Ishikawa (cell line): ENCODE measurements around the gene FBXL5.

Source experiments
- CEBPB ChIP-seq: IDR thresholded peaks from 2 replicates; pipeline ENCODE4 v1.6.1; 2012
- CREB1 ChIP-seq: IDR thresholded peaks from 2 replicates; pipeline ENCODE4 v1.6.1; 2012; ENCODE audit warnings: low read depth
- EGR1 ChIP-seq: IDR thresholded peaks from 2 replicates; pipeline ENCODE4 v1.6.1; 2012
- EP300 ChIP-seq: IDR thresholded peaks from 2 replicates; pipeline ENCODE4 v1.6.1; 2012; ENCODE audit warnings: borderline replicate concordance
- FOXM1 ChIP-seq: IDR thresholded peaks from 2 replicates; pipeline ENCODE4 v1.6.1; 2012; ENCODE audit warnings: low read depth, borderline replicate concordance
- NFIC ChIP-seq: IDR thresholded peaks from 2 replicates; pipeline ENCODE4 v1.6.1; 2012
- RAD21 ChIP-seq: IDR thresholded peaks from 2 replicates; pipeline ENCODE4 v1.6.1; 2012; ENCODE audit warnings: low read depth
- TAF1 ChIP-seq: IDR thresholded peaks from 2 replicates; pipeline ENCODE4 v1.6.1; 2012; ENCODE audit warnings: low read depth, mild to moderate bottlenecking
- TCF12 ChIP-seq: IDR thresholded peaks from 2 replicates; pipeline ENCODE4 v1.6.1; 2012; ENCODE audit warnings: low read depth
- TEAD4 ChIP-seq: IDR thresholded peaks from 2 replicates; pipeline ENCODE4 v1.6.1; 2012
- YY1 ChIP-seq: IDR thresholded peaks from 2 replicates; pipeline ENCODE4 v1.6.1; 2012; ENCODE audit warnings: low read depth
- ZBTB7A ChIP-seq: IDR thresholded peaks from 2 replicates; pipeline ENCODE4 v1.6.1; 2012; ENCODE audit warnings: low read depth
- TF ChIP-seq, protein P1 (sequence below): IDR thresholded peaks from 2 replicates; pipeline ENCODE4 v1.6.1; 2012
- TF ChIP-seq, protein P2 (sequence below): IDR thresholded peaks from 2 replicates; pipeline ENCODE4 v1.6.1; 2012; ENCODE audit warnings: low read depth, mild to moderate bottlenecking
- TF ChIP-seq, protein P3 (sequence below): IDR thresholded peaks from 2 replicates; pipeline ENCODE4 v1.6.1; 2012

Gene FBXL5

DNA sequence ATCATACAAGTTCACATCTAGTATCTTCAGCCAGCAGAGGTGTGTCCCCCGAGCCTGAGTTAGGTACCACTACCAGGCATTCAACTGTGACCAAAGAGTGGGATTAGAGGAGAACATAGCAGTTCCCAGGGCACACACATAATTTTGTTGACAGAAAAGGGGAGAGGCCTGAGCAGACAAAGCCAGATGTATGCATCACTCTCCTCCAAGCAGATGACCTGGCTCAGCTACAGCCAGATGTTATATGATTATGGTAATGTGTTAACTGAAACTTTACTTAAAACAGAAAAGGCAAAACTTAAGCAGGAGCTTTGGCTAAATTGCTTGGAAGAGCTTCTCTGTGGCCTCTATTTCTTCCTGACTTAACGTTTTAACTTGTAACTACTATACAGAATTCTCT is 96.6 kb downstream of the FBXL5 start:
- TF ChIP-seq CEBPB (no peak), TAF1 (no peak), EP300 (no peak), EGR1 (no peak), RAD21 (no peak), YY1 (no peak), TEAD4 (no peak), CREB1 (no peak), TCF12 (no peak), NFIC (no peak), ZBTB7A (no peak), FOXM1 (no peak)
- TF ChIP-seq, protein P1, sequence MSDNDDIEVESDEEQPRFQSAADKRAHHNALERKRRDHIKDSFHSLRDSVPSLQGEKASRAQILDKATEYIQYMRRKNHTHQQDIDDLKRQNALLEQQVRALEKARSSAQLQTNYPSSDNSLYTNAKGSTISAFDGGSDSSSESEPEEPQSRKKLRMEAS, result no peak
- TF ChIP-seq, protein P2, sequence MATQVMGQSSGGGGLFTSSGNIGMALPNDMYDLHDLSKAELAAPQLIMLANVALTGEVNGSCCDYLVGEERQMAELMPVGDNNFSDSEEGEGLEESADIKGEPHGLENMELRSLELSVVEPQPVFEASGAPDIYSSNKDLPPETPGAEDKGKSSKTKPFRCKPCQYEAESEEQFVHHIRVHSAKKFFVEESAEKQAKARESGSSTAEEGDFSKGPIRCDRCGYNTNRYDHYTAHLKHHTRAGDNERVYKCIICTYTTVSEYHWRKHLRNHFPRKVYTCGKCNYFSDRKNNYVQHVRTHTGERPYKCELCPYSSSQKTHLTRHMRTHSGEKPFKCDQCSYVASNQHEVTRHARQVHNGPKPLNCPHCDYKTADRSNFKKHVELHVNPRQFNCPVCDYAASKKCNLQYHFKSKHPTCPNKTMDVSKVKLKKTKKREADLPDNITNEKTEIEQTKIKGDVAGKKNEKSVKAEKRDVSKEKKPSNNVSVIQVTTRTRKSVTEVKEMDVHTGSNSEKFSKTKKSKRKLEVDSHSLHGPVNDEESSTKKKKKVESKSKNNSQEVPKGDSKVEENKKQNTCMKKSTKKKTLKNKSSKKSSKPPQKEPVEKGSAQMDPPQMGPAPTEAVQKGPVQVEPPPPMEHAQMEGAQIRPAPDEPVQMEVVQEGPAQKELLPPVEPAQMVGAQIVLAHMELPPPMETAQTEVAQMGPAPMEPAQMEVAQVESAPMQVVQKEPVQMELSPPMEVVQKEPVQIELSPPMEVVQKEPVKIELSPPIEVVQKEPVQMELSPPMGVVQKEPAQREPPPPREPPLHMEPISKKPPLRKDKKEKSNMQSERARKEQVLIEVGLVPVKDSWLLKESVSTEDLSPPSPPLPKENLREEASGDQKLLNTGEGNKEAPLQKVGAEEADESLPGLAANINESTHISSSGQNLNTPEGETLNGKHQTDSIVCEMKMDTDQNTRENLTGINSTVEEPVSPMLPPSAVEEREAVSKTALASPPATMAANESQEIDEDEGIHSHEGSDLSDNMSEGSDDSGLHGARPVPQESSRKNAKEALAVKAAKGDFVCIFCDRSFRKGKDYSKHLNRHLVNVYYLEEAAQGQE, result no peak
- TF ChIP-seq, protein P3, sequence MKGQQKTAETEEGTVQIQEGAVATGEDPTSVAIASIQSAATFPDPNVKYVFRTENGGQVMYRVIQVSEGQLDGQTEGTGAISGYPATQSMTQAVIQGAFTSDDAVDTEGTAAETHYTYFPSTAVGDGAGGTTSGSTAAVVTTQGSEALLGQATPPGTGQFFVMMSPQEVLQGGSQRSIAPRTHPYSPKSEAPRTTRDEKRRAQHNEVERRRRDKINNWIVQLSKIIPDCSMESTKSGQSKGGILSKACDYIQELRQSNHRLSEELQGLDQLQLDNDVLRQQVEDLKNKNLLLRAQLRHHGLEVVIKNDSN, result no peak

DNA sequence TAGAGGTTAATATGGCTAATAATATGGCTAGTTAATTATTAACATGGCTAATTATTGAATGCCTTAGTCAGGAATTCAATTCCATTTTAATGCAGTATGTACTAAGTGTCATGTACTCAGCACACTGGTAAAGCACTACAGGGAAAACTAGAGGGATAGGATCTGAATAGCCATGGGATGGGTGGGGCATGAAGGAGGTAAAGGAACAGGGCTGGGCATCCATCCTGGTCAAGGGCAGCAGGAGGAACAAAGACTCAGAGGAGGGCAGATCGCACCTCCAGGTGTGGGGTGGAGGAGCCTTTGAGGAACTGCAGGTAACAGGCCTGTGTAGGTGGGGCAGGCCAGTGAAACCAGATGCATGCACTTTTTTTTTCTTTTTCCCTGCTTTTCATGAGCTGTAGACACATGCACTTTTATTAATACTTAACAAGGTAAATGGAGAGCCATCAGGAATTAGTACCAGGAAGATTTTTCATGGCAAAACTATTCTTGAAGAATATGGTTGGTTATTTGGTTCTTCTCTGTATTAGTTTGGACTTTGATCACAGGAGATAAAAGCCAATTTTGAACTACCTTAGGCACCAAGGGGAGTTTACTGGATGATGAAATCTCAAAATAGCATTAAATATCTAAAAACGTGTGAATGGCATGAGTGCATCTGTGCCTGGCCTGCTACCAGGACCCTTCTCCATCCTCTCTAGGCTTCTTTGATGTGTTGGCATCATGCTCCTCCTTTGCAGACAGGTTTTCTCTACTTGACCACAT is 97.2 kb downstream of the FBXL5 start:
- TF ChIP-seq YY1, result no peak

DNA sequence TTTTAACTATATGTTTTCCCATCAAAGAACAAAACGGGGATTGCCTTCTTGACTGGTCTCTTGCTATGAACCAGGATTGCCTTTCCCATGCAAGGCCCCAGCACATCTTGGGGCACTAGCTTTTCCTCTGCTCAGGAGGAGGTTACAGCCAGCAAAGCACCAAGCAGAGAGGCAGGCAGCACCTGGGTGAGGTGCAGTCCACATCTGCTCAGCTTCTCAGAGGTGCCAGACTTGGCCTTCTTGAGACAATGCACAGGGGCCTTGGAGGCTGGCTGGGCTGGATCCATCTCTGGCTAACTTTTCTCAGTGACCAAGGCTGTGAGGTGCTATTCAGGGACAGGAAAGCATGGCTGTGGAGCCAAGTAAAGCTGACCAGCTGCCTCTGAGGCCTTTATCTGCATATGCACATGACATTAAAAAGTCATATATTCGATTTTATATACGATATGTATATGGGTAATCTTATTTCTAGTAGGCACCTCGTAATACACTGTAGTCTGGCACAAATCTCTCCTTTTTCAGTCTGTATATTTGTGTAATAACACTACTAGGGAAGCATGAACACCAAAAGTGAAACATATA is 98.6 kb downstream of the FBXL5 start:
- TF ChIP-seq EP300 (no peak), CREB1 (no peak), YY1 (no peak), FOXM1 (no peak), ZBTB7A (no peak), EGR1 (no peak), TAF1 (no peak), TEAD4 (no peak), RAD21 (no peak), NFIC (no peak), CEBPB (no peak), TCF12 (no peak)
- TF ChIP-seq, protein P3, result no peak
- TF ChIP-seq, protein P2, result no peak
- TF ChIP-seq, protein P1, result no peak
